Nephron progenitor cell (in vitro differentiated cells): ENCODE data around the gene PLCH1.

Experiments
- DNase-seq: peaks from one replicate; pipeline ENCODE4 v3.0.0; 2021
- H3K27ac Mint-ChIP-seq: 2 replicates; pipeline ENCODE4 v1.8.0; 2021; ENCODE audit warnings: mild to moderate bottlenecking, moderate library complexity, mixed read lengths
- H3K27me3 Mint-ChIP-seq: 2 replicates; pipeline ENCODE4 v1.8.0; 2021; ENCODE audit warnings: mild to moderate bottlenecking, low read depth, mixed read lengths; ENCODE audit not compliant: poor library complexity
- H3K36me3 Mint-ChIP-seq: 2 replicates; pipeline ENCODE4 v1.8.0; 2021; ENCODE audit warnings: low read depth, mixed read lengths
- H3K4me1 Mint-ChIP-seq: 2 replicates; pipeline ENCODE4 v1.8.0; 2021; ENCODE audit warnings: mixed read lengths
- H3K4me3 Mint-ChIP-seq: 2 replicates; pipeline ENCODE4 v1.8.0; 2021; ENCODE audit warnings: mild to moderate bottlenecking, moderate library complexity, mixed read lengths
- H3K9me3 Mint-ChIP-seq: 2 replicates; pipeline ENCODE4 v1.8.0; 2021; ENCODE audit warnings: mild to moderate bottlenecking, moderate library complexity, mixed read lengths
- TF ChIP-seq, protein P1 (sequence below): fragments of 200-600 bp; sonication (generic); IDR thresholded peaks from 2 replicates; pipeline ENCODE4 v1.5.0; 2021; ENCODE audit warnings: antibody characterized with exemption

PLCH1 gene

DNA sequence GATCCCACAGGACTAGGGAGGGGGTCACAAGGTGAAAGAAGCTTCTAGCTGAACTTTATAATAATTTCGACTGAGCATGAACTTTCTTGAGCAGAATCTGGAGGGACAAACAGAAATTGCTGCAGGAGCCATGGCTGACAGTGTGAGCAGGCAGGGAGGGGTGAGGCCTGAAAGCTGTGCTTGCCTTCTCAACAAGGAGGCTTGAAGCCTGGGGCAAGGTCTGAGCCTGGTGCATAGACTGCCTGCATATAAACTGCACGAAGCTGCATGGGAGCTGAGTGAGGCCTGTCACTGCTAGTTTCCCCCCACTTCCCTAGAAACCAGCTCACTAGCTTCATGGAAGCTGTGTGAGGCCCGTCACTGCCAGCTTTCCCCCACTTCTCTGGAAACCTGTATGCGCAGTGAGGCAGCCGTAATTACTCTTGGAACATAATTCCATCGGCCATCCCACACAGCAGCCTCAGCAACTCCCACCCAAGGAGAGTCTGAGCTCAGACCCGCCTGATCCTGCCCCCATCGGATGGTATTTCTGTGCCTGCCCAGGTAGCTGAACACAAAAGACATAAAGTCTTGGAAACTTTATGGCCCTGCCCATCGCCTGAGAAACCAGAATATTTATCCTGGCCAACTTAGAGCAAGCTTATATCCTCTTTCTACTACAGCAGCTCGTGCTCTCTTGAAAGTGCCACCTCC, 136.5 kb downstream of the PLCH1 start:
- DNase-seq: peak; percentile 5
- Mint-ChIP-seq H3K27me3 (no peaks in the 10 kb centered on the region), H3K4me1 (peaks cover 41% of the 10 kb centered on the region), H3K4me3 (no peak overlapping the region), H3K36me3 (peaks cover 42% of the 10 kb centered on the region), H3K9me3 (peaks cover 44% of the 10 kb centered on the region), H3K27ac (peak overlapping the region; percentile 91)
- TF ChIP-seq, protein P1, sequence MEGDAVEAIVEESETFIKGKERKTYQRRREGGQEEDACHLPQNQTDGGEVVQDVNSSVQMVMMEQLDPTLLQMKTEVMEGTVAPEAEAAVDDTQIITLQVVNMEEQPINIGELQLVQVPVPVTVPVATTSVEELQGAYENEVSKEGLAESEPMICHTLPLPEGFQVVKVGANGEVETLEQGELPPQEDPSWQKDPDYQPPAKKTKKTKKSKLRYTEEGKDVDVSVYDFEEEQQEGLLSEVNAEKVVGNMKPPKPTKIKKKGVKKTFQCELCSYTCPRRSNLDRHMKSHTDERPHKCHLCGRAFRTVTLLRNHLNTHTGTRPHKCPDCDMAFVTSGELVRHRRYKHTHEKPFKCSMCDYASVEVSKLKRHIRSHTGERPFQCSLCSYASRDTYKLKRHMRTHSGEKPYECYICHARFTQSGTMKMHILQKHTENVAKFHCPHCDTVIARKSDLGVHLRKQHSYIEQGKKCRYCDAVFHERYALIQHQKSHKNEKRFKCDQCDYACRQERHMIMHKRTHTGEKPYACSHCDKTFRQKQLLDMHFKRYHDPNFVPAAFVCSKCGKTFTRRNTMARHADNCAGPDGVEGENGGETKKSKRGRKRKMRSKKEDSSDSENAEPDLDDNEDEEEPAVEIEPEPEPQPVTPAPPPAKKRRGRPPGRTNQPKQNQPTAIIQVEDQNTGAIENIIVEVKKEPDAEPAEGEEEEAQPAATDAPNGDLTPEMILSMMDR: no peak

GRCh38 chr3:155607761-155608160, 137.1 kb downstream of the PLCH1 start:
- Mint-ChIP-seq H3K4me1 (peaks cover 41% of the 10 kb centered on the region), H3K9me3 (peaks cover 38% of the 10 kb centered on the region), H3K4me3 (no peak overlapping the region), H3K36me3 (peaks cover 37% of the 10 kb centered on the region), H3K27me3 (no peaks in the 10 kb centered on the region), H3K27ac (peak overlapping the region; percentile 84)
- TF ChIP-seq, protein P1: no peak
- no peak for DNase-seq

DNA sequence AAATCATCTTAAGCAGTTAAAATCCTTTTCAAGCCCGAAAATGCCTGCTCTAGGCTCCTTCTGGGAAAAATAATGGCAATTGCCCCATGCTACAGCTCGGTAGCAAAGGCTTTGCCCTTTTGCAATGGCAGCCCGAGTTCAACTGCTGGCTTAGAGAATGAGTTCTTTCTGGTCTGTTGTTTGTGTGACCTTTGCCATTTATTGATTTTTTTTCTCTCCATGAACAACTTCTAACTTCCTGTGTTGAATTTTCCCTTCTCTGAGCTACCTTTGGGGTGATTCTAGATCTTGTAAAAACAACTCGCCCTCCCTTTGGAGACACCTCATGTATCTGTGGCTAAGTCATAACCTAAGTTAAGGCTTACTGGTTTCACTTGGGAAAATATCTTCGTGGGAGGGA, 139.3 kb downstream of the PLCH1 start:
- H3K36me3 Mint-ChIP-seq: peaks cover 20% of the 10 kb centered on the region
- no peaks in the 10 kb centered on the region for H3K27me3 Mint-ChIP-seq
- peaks cover 19% of the 10 kb centered on the region for H3K9me3 Mint-ChIP-seq
- peaks cover 41% of the 10 kb centered on the region for H3K4me1 Mint-ChIP-seq
- TF ChIP-seq, protein P1: no peak
- no peak overlapping the region for H3K4me3 Mint-ChIP-seq
- peak overlapping the region; percentile 66 for H3K27ac Mint-ChIP-seq
- no peak for DNase-seq

DNA sequence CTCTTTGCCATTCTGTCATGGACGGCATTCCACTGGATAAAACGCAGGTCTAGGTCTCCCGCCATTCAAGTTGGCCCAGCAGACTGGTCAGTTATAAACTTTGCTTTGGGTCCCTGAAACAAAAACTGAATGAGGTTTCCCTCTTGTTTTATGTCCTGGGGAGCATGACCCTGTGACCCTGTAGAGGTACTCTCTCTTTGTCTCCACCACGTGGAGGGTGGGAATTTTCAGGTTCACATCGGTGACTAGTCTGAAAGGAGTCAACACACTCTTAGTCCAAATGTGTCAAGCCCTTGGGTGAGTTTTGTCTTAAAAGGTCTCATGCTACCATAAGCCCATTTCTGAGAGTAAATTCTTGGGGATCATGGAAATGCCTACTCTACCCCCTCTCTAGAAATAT, 139.9 kb downstream of the PLCH1 start:
- Mint-ChIP-seq H3K4me1 (peaks cover 41% of the 10 kb centered on the region), H3K27me3 (no peaks in the 10 kb centered on the region), H3K27ac (peak overlapping the region; percentile 68), H3K36me3 (peaks cover 14% of the 10 kb centered on the region), H3K9me3 (peaks cover 13% of the 10 kb centered on the region), H3K4me3 (no peak overlapping the region)
- TF ChIP-seq, protein P1: no peak
- no peak for DNase-seq

GRCh38 chr3:155604126-155604525, 140.7 kb downstream of the PLCH1 start:
- Mint-ChIP-seq H3K27ac (no peak overlapping the region), H3K27me3 (no peaks in the 10 kb centered on the region), H3K9me3 (peaks cover 5% of the 10 kb centered on the region), H3K4me1 (peaks cover 39% of the 10 kb centered on the region), H3K36me3 (peaks cover 5% of the 10 kb centered on the region), H3K4me3 (no peak overlapping the region)
- TF ChIP-seq, protein P1: no peak
- no peak for DNase-seq

- H3K4me3 Mint-ChIP-seq: no peak overlapping the region
- no peaks in the 10 kb centered on the region for H3K27me3 Mint-ChIP-seq
Observed at GRCh38 chr3:155603302-155603701, 141.6 kb downstream of the PLCH1 start.

More at GRCh38 chr3:155603302-155603701, 141.6 kb downstream of the PLCH1 start:
- Mint-ChIP-seq H3K36me3 (no peaks in the 10 kb centered on the region), H3K4me1 (peaks cover 34% of the 10 kb centered on the region), H3K9me3 (no peaks in the 10 kb centered on the region), H3K27ac (no peak overlapping the region)
- TF ChIP-seq, protein P1: no peak
- no peak for DNase-seq
